GM12878 (cell line): ENCODE measurements around the gene CASTOR1. TPM values are rescaled to one million over a fixed set of nuclear protein-coding genes. Genes with fewer than 3 reads are reported as not detected.

Experiments used
- ATAC-seq: fragments of 200-7000 bp; cut with Tn5 transposase; 3 replicates; pipeline ENCODE4 v1.9.1; 2020; ENCODE audit warnings: mild to moderate bottlenecking, moderate library complexity
- BruUV-seq: library from RNA; stranded (reverse); fragments of 400-500 nt; replicated peaks from 2 replicates; lab custom pipeline; 2021; lab: Mats Ljungman, UMichigan
- CTCF ChIA-PET: fragments of 300-600 bp; sonication (Branson Sonifier 250); formaldehyde crosslinking; extraction: SDS; loops from one replicate; lab custom pipeline; 2021; ENCODE audit warnings: inconsistent platforms; lab: Yijun Ruan, JAX
- POLR2A ChIA-PET: fragments of 350-600 bp; formaldehyde crosslinking; extraction: SDS; loops from one replicate; lab custom pipeline; 2021; ENCODE audit warnings: inconsistent platforms; lab: Charles Lee
- RAD21 ChIA-PET: fragments of 300-600 bp; sonication (Branson Sonifier 250); formaldehyde crosslinking; loops from one replicate; lab custom pipeline; 2023; ENCODE audit warnings: antibody characterized with exemption; ENCODE audit not compliant: unreplicated experiment; lab: Charles Lee
- SMC1A ChIA-PET: fragments of 300-600 bp; sonication (Branson Sonifier 250); formaldehyde crosslinking; loops from one replicate; lab custom pipeline; 2023; ENCODE audit not compliant: unreplicated experiment, uncharacterized antibody; lab: Charles Lee
- DNase-seq: peaks from one replicate; pipeline ENCODE4 v3.0.0-alpha.2; 2011; ENCODE audit warnings: low read depth, low spot score
- FAIRE-seq: peaks from 3 replicates; lab custom pipeline; 2011; peaks lifted over from hg19 to GRCh38; lab: Jason Lieb, UNC
- H2AFZ ChIP-seq: 2 replicates; pipeline ENCODE4 v1.6.0; 2011; ENCODE audit warnings: low read depth, low read length, control low read depth; ENCODE audit not compliant: control insufficient read depth
- H3K27ac ChIP-seq: 2 replicates; pipeline ENCODE4 v1.5.1; 2011; ENCODE audit warnings: control low read depth; ENCODE audit not compliant: control insufficient read depth, insufficient read depth
- H3K27me3 ChIP-seq, 2 experiments: replicated peaks in 1 of 2; 2 replicates each; pipeline versions ENCODE4 v1.6.0 to v1.6.1; 2011; ENCODE audit warnings: low read length in 1 of 2; ENCODE audit not compliant: control insufficient read depth in 2 of 2, insufficient read depth in 2 of 2
- H3K36me3 ChIP-seq, 2 experiments: 2 replicates each; pipeline ENCODE4 v1.5.1; 2011; ENCODE audit warnings: low read length in 1 of 2; ENCODE audit not compliant: control insufficient read depth in 2 of 2, insufficient read depth in 2 of 2
- H3K4me1 ChIP-seq: 2 replicates; pipeline ENCODE4 v1.6.1; 2011; ENCODE audit warnings: mild to moderate bottlenecking, low read length, moderate library complexity, mixed read lengths; ENCODE audit not compliant: control insufficient read depth, insufficient read depth
- H3K4me2 ChIP-seq: 2 replicates; pipeline ENCODE4 v1.6.0; 2011; ENCODE audit warnings: control low read depth; ENCODE audit not compliant: control insufficient read depth, insufficient read depth
- H3K4me3 ChIP-seq: fragments of 200-600 bp; sonication (generic); 2 replicates; pipeline ENCODE4 v1.5.1; 2016
- H3K79me2 ChIP-seq: 2 replicates; pipeline ENCODE4 v1.6.0; 2011; ENCODE audit warnings: low read length; ENCODE audit not compliant: control insufficient read depth, insufficient read depth
- H3K9ac ChIP-seq: 2 replicates; pipeline ENCODE4 v1.8.0; 2011; ENCODE audit warnings: low read length, control low read depth, mixed read lengths; ENCODE audit not compliant: control insufficient read depth, insufficient read depth
- H3K9me3 ChIP-seq: replicated peaks from 3 replicates; pipeline ENCODE4 v1.5.1; 2011; ENCODE audit warnings: mild to moderate bottlenecking, low read length; ENCODE audit not compliant: control insufficient read depth, insufficient read depth
- H4K20me1 ChIP-seq: 2 replicates; pipeline ENCODE4 v1.6.0; 2011; ENCODE audit not compliant: control insufficient read depth, insufficient read depth
- ASH2L ChIP-seq: fragments of 300-600, 200-600 bp; sonication (generic); IDR thresholded peaks from 2 replicates; pipeline ENCODE4 v1.6.1; 2017; ENCODE audit warnings: low read depth, mild to moderate bottlenecking, borderline replicate concordance
- MLLT1 ChIP-seq: fragments of 450-650 bp; IDR thresholded peaks from 2 replicates; pipeline ENCODE4 v1.6.1; 2016; ENCODE audit warnings: mild to moderate bottlenecking
- MXI1 ChIP-seq: fragments of 150-350 bp; IDR thresholded peaks from 2 replicates; pipeline ENCODE4 v1.6.1; 2011; ENCODE audit warnings: low read depth, mild to moderate bottlenecking, inconsistent platforms, low read length, improper control_type of control experiment
- POLR2A ChIP-seq: IDR thresholded peaks from 2 replicates; pipeline ENCODE4 v1.6.1; 2011; ENCODE audit warnings: low read depth, mild to moderate bottlenecking, low read length
- RUNX3 ChIP-seq: IDR thresholded peaks from 2 replicates; pipeline ENCODE4 v1.6.1; 2012; ENCODE audit warnings: low read length, inconsistent platforms
- USF1 ChIP-seq: IDR thresholded peaks from 2 replicates; pipeline ENCODE4 v1.6.1; 2011; ENCODE audit warnings: borderline replicate concordance, low read depth, mild to moderate bottlenecking, moderate library complexity, mixed read lengths, low read length; ENCODE audit not compliant: insufficient read depth; ENCODE audit errors: extremely low read length
- ZNF207 ChIP-seq: fragments of 450-650 bp; IDR thresholded peaks from 2 replicates; pipeline ENCODE4 v1.6.1; 2014; ENCODE audit warnings: antibody characterized with exemption, mild to moderate bottlenecking, borderline replicate concordance
- ZSCAN29 ChIP-seq: fragments of 450-650 bp; IDR thresholded peaks from 2 replicates; pipeline ENCODE4 v1.6.1; 2017; ENCODE audit warnings: mild to moderate bottlenecking, moderate library complexity
- WGBS: methylation state at CpG from one replicate; pipeline ENCODE4 v1.1.6; 2016; ENCODE audit warnings: low lambda C conversion rate; ENCODE audit not compliant: insufficient replicate concordance, insufficient coverage; ENCODE audit errors: missing lambda C conversion rate; 5-methylcytosine and 5-hydroxymethylcytosine counted together
- in situ Hi-C: fragments of 300-500 bp; cut with MboI; formaldehyde crosslinking; loops from 9 replicates; pipeline ENCODE4 v1.14.3; 2018; ENCODE audit warnings: mixed read lengths
- intact Hi-C: fragments of 100-400 bp; cut with micrococcal nuclease; formaldehyde crosslinking; loops from one replicate; pipeline ENCODE4 v1.14.2; 2022; ENCODE audit not compliant: unreplicated experiment
- polyA plus RNA-seq, 11 experiments: library from polyadenylated mRNA; depleted of rRNA in 4 of 11; unstranded in 6 of 11; stranded (reverse) in 5 of 11; fragments of >200 nt; fragmentation: Nextera tagmentation in 4 of 11; fragmentation: Illumina TruSeq in 1 of 11; extraction: Ambion mirVana in 4 of 11; extraction: Trizol in 1 of 11; gene quantifications; 1 replicate in 1 of 11; 2 replicates in 10 of 11; pipeline versions ENCODE4 v1.2.1 to v1.2.3, GENCODE V29; 2011 to 2016; ENCODE audit warnings: inconsistent platforms in 2 of 11, missing spikeins in 2 of 11, low read depth in 1 of 11
- total RNA-seq, 4 experiments: library from RNA; depleted of rRNA in 3 of 4; stranded (reverse); fragments of >200 nt in 3 of 4; fragmentation: Illumina TruSeq in 1 of 4; extraction: Trizol in 1 of 4; gene quantifications; 2 replicates each; pipeline versions ENCODE4 v1.2.1 to v1.2.3, GENCODE V29; 2013 to 2021

Gene CASTOR1
- total and polyA plus RNA-seq, 10 of the 15 experiments (the other 5 are each of a cell fraction or from before 2014, with no cell fraction given), result 0.31 to 9.1 (median 3.3) TPM

GRCh38 chr22:30261134-30261533 is 28.2 kb downstream of the CASTOR1 start:
- Histone ChIP-seq H3K36me3 (no peaks in the 10 kb centered on the region), H2AFZ (no peak overlapping the region), H3K27ac (no peak overlapping the region), H3K9ac (no peak overlapping the region), H3K4me1 (peaks cover 4% of the 10 kb centered on the region; the same call in 1 of the 2 replicates), H3K9me3 (no peaks in the 10 kb centered on the region), H3K4me3 (no peak overlapping the region), H3K27me3 (no peaks in the 10 kb centered on the region), H3K4me2 (no peak overlapping the region), H3K79me2 (peaks cover 2% of the 10 kb centered on the region), H4K20me1 (no peaks in the 10 kb centered on the region)
- POLR2A ChIA-PET, result interaction anchor here (0.6 kb wide), 1 partner anchor 124 kb away, joined by 4 read pairs; no protein-coding TSS in a partner anchor
- no peak for FAIRE-seq
- no TSS peak for BruUV-seq
- RAD21 ChIA-PET, result interaction anchor here (3.1 to 4.0 kb wide), 2 partner anchors 27 to 126 kb away, joined by 9 to 31 read pairs; partner anchors contain the start of genes CASTOR1 and RNF215
- intact Hi-C loops, result no loop called here
- SMC1A ChIA-PET, result interaction anchor here (0.8 to 1.3 kb wide), 4 partner anchors 27 to 153 kb away, joined by 3 to 4 read pairs (median 4); no protein-coding TSS in a partner anchor
- DNase-seq, result no peak
- ATAC-seq, result no peak
- CTCF ChIA-PET, result interaction anchor here (0.8 to 3.1 kb wide), 8 partner anchors 23 to 155 kb away, joined by 3 to 21 read pairs (median 4); no protein-coding TSS in a partner anchor
- WGBS, result 62% methylated on average over 8 of the region's 8 CpGs
- no peak for TF ChIP-seq ASH2L
- no peak for TF ChIP-seq ZNF207
- no peak for TF ChIP-seq RUNX3
- no peak for TF ChIP-seq USF1
- in situ Hi-C loops, result loop anchor here (5.0 kb wide), 1 partner anchor 154 kb away; no protein-coding TSS in a partner anchor

- DNase-seq (no peak), ATAC-seq (no peak), FAIRE-seq (no peak)
- H3K27ac ChIP-seq, result no peak overlapping the region
- ChIA-PET RAD21 (interaction anchor here (3.1 to 4.0 kb wide), 2 partner anchors 27 to 127 kb away, joined by 9 to 31 read pairs; partner anchors contain the start of genes CASTOR1 and RNF215), CTCF (interaction anchor here (0.8 to 3.1 kb wide), 5 partner anchors 24 to 148 kb away, joined by 3 to 21 read pairs (median 5); no protein-coding TSS in a partner anchor), POLR2A (no interaction called here), SMC1A (interaction anchor here (0.8 to 1.3 kb wide), 4 partner anchors 27 to 152 kb away, joined by 3 to 4 read pairs (median 4); no protein-coding TSS in a partner anchor)
- H3K4me2 ChIP-seq, result no peak overlapping the region
- no peak overlapping the region for H3K4me3 ChIP-seq
- intact Hi-C loops, result no loop called here
- no TSS peak for BruUV-seq
- peaks cover 4% of the 10 kb centered on the region; the same call in 1 of the 2 replicates for H3K4me1 ChIP-seq
- no peak overlapping the region for H2AFZ ChIP-seq
- H4K20me1 ChIP-seq, result no peaks in the 10 kb centered on the region
- no peaks in the 10 kb centered on the region for H3K9me3 ChIP-seq
- H3K36me3 ChIP-seq, result no peaks in the 10 kb centered on the region
- 57% methylated on average over 8 of the region's 8 CpGs for WGBS
- H3K79me2 ChIP-seq, result no peaks in the 10 kb centered on the region
- no peak overlapping the region for H3K9ac ChIP-seq
- in situ Hi-C loops, result loop anchor here (5.0 kb wide), 1 partner anchor 153 kb away; no protein-coding TSS in a partner anchor
- TF ChIP-seq ZSCAN29, result no peak
- no peak for TF ChIP-seq MLLT1
- TF ChIP-seq MXI1, result no peak
- no peak for TF ChIP-seq POLR2A
- H3K27me3 ChIP-seq, result no peaks in the 10 kb centered on the region
Measured at GRCh38 chr22:30260682-30261081, 28.6 kb downstream of the CASTOR1 start.
